Measurements from ENCODE around the gene ANKRD34B.
"Not testable (repeated sequence)": the region's sequence is repeated elsewhere in the genome, so short reads cannot be mapped to it uniquely, and the experiment has no call there.

ANKRD34B gene

DNA sequence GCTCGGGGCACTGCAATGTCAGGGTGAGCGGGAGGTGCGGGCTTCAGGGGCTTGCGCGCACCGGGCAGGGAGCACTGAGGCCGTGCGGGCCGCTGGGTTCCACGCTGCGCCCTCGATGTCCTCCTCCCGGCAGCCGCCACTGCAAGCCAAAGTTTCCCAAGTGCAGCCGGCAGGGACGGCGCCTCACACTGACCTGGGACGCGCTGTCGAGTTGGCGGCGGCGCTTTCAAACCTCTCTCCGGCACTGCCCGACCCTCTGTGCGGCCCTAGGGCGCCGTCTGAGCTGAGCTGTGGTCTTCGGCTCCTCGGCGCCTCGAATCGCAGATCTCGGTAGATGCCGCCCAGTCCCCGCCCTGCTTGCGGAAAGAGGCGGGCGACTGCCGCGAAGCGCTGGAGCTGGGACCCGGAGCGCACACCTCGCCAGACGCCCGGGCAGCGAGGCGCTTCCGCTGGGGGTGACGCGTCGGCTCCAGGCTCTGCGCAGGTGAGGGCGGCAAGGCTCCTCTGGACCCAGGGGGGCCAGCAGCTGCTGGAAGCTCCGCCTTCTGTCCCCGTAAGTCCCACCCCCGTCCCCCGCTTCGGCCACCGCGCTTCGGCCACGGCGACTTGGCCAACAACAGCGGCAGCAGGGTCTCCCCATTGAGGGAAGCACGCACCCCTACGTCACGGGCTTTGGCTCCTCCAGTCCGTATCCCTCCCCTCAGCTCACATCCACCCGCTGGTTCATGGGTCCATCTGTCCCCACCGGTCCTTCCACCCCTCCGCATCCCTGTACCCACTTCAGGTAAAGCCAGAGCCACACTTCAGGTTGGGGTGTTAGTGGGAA lies at the start of gene ANKRD34B:
ANKRD34B (minus strand) TSS at position 320 of the 826 bp plus-strand sequence. CDS start 10,261 bp downstream, outside the sequence.
- no peak for DNase-seq

DNA sequence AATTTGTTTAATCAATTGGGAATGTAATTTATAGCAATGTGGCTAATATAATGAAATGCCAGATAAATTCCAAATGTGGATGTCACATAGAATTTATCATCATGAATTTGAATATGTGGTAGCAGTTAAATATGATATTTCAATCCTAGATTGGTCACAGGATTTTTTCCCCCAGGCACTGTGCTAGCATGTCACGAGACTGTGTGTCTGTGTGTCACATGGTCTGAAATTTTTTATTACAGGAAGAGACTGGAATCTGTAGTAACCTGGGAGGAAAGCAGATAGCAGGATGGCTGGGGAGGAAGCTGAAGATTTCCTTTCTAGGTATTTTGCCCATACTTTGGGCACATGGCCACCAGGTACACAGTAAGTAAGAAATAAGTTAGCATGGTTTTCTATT lies 49.0 kb upstream of the ANKRD34B start:
- no peak for DNase-seq

DNA sequence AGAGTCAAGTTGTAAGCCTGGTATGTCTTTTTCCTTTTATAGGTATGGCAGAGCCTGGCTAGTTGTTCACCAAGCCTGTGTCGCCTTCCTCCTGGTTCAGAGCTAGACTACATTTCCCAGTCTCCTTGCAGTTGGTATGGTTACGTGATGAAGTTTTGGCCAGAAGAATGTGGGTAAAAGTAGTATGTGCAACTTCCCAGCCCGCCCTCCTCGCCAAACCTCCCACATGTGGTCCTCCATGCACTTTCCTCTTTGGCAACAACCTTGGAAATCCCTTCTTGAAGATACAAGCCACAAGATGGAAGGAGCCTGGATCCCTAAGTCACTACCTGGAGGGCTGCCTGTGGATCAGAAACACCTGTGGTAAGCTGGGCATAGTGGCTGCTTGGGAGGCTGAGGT lies 48.4 kb upstream of the ANKRD34B start:
- no peak for DNase-seq

DNA sequence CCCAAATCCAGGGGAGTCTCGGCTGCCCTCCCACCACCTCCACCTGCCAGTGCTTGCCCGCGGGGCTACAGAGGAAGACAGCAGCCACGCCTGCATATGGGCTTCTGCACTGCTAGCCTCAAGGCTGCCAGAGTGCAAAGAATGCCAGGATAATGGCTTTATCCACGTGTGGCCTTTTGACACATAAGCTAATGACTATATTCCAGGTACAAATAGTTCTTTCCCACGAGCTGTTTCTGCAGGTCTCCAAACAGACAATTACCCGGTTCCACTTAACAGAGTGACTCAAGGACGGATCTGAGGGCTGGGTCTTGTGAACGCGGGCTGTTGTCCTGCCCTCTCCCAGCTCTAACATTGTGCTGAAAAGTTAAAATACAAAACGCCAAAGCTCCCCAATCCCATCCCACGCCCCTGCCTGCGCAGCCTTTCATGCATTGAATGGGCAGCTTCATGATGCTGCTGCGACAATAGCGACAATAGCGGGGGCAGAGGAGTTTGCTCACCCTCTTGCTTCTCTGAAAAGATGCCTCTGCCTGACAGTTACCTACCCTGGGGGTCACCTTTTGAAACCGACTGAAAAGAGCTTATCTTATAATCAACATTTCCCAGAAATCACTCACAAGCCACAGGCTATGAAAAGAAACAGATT lies 45.3 kb upstream of the ANKRD34B start:
- no peak for DNase-seq

DNA sequence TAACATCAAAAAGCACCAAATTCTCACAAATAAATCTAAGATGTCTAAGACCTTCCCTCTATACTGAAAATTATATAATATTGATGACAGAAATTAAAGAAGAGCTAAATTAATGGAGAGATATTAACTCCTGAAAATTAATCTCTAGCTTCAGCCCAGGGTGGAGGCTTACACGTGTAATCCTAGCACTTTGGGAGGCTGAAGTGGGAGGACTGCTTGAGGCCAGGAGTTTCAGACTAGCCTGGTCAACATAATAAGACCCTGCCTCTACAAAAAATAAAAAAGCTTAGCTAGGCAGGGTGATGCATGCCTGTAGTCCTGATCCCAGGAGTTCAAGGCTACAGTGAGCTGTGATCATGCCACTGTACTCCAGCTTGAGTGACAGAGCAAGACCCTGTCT lies 39.6 kb upstream of the ANKRD34B start:
- DNase-seq = no peak

DNA sequence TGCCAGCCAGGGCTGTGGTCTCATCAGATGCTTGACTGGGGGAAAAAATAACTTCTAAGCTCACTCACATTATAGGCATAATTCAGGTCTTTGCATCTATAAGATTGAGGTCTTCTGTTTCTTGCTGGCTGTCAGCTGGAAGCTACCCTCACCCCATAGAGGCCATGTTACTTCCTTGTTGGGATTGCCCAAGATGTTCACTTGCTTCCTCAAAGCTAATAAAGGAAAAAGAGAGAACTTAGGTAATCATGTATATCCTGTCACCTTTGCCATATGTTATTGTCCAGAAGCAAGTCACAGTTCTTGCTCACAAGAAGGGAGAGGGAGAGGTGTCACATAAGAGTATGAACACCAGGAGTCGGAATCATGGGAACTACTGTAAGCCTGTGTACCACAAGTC lies 38.7 kb upstream of the ANKRD34B start:
- no peak for DNase-seq

DNA sequence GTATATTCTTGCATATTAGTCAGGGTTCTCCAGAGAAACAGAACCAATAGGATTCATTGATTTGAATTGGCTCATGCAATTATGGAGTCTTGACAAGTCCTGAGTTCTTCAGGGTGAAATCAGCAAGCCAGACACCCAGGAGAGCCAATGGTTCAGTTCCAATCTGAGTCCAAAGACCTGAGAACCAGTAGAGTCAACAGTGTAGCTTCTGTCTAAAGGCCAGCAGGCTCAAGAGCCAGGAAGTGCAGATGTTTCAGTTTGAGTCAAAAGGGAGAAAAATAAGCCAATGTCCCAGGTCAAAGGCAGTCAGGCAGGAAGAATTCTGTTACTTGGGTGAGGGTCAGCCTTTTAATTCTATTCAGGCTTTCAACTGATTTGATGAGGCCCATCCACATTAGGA lies 37.8 kb upstream of the ANKRD34B start:
- no peak for DNase-seq

DNA sequence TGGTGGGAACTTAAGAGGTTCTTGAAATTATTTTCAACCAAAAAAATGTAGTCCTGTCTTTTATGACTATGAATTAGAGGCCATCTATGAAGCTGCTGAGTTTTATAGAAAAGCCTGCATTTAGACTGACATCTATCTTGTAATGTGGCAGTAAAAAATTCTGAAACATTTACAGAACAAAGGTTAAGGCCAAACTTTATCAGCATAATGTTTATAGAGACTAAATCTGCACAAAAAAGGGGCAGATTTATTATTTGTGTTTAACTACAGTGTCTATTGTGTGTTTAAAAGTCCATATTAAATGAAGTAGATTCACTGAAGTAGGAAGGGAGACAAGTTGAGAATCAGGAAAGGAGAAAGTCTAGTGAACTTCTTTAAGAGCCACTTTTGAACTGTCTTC lies 37.3 kb upstream of the ANKRD34B start:
- no peak for DNase-seq

DNA sequence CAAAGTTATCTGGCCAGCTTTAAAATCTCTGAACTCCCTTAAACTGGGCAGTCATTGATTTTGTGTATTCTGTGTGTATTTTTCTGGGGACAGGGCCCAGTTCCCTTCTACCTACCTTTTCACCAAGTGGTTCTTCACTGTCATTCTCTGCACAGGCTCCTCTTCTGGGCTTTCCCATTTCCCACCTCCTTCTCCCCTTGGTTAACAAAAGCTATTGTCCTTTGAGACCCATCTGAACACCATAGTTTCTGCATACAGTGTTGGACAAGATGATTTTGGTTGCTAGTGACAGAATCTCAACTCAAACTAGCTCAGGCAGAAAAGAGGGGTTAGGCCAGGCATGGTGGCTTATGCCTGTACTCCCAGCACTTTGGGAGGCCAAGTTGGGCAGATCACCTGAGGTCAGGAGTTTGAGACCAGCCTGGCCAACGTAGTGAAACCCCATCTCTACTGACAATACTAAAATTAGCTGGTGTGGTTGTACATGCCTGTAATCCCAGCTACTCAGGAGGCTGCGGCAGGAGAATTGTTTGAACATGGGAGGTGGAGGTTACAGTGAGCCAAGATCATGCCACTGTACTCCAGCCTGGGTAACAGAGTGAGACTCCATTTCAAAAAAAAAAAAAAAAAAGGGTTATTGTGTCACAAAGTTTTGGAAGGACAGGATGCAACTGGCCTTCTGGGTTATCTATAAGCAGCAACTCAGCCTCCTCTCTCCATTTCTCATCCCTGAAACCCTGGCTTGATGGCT lies 31.0 kb upstream of the ANKRD34B start:
- no peak for DNase-seq

DNA sequence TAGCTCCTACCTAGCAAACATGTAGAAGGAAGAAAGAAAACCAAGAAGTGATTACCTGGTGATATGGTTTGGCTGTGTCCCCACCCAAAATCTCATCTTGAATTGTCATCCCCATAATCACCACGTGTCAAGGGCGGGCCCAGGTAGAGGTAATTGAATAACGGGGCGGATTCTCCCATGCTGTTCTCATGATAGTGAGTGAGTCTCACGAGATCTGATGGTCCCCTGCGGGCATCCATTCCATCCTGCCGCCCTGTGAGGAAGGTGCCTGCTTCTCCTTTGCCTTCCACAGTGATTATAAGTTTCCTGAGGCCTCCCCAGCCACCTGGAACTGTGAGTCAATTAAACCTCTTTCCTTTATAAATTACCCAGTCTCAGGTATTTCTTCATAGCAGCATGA lies 27.4 kb upstream of the ANKRD34B start:
- DNase-seq = no peak

DNA sequence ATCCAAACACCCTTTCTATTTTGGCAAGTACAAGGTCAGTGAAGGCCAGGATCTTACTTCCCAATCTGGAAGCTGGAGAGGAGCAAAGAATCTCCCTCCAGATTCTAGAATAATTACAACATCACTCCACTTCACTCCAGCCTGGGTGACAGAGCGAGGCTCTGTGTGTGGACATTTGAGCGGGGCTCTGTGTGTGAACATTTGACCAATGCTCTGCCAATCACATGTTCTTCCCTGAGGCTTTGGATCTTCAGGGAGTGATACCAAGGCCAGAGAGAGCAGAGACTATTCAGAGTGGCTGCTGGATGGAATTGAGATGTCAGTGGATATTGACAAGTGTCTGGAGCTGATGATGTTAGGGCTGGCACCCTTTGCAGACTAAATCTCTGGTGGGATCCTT lies 24.7 kb upstream of the ANKRD34B start:
- DNase-seq = no peak

DNA sequence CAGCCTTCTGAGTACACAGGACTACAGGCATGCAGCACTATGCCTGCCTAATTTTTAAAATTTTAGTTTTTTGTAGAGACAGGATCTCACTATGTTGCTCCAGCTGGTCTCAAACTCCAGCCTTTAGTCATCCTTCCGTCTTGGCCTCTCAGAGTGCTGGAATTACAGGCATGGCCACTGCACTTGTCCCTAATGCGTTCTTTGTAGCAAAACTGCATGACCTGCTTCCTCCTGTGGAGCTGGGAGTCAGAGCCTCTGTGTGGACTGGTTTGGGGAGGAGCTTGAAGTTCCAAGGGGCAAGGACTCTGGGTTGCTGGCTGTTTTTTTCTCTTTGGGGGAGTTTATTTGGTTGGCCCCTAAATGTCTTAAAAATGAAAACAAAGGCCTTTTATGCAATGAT lies 22.7 kb upstream of the ANKRD34B start:
- DNase-seq = no peak

DNA sequence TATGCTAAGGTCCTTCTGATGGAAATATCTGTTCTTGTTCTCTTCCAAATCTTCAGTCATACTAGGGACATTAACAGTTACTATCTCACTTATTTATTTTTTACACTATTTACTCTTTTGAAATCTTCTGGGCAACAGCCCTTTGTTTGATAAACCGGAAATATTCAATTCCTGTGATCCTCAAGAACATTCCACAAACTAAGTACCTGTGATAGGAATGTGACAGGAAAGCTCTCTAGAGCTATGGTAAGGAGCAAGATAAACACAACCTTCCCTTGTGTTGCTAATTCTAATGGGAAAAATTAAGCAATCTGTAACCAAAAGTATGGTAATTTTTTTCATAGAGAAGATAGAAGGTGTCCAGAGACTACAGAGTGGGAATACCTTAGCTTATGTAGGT lies 22.0 kb upstream of the ANKRD34B start:
- no peak for DNase-seq

DNA sequence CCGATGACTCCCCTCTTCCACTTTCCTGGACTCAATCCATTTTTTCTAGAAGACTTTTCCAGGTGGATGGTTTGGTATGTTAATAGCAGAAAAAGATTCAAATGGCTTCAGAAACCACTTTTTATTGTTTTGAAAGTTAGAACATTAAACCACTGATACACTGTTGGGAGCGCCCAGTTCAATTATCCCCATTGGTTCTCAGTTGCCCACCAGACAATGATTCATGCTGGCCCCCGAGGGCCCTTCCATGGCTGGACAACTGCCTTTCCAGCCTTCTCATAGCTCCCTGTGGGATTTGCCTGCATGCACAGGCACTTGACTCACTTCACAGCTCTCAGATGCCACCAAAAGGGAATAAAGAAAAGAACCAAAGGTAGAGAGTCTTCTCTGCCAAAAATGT lies 21.3 kb upstream of the ANKRD34B start:
- DNase-seq = no peak

DNA sequence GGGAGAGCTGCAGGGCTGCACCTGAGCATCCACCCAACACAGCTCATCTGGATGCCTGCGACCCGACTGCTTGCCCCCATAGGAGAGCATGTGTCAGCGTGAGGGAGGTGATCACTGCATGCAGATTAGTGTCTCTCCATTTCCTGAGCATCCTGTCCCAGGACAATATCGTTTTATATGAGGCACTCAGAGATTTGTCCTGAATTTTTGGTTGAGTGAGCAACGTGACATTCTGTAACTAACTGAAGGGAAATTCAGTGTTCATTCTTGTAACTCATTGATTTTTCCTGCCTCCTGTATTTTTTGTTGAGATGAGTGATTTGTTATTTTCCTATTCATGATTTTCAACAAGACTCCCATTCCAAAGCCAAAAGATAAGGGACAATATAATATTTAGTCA lies 20.7 kb upstream of the ANKRD34B start:
- DNase-seq = no peak

DNA sequence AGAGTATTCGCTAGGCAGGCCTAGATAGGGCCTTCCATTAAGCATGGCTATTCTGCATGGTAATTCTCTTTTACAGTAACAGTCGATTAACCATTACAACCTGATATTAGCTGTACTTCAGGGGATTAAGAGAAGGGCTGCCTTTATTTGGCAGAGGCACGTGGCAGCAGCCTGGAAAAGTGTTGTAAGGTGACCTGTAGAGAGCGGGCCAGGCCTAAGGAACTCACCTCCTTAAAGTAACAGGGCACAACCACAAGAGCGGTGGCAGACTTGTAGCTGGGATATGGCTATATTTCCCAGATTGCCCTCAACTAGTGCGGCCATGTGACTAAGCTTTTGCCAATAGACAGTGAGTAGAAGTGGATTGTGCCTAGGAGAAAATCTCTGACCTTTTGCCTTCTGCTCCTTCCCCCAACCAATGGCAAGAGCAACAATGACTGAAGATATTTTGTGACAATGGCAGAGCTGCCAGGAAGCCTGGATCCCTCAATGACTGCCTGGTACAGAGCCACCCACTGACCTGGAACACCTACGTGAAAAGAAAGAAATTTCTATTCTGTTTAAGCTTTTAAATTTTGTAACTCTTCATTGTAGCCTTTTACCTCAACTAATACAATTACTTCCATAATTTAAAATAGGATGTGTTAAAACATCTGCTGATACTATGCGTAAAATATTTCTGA lies 18.9 kb upstream of the ANKRD34B start:
- no peak for DNase-seq

DNA sequence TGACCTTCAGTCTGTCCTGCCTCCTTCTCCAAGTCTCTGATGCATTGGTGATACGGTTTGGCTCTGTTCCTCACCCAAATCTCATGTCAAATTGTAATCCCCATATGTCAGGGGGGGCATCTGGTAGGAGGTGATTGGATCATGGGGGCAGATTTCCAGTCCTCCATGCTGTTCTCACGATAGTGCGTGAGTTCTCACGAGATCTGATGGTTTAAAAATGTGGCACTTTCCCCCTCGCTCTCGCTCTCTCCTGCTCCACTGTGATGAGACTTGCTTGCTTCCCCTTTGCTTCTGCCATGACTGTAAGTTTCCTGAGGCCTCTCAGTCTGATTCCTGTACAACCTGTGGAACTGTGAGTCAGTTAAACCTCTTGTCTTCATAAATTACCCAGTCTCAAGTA lies 14.7 kb upstream of the ANKRD34B start:
- no peak for DNase-seq

DNA sequence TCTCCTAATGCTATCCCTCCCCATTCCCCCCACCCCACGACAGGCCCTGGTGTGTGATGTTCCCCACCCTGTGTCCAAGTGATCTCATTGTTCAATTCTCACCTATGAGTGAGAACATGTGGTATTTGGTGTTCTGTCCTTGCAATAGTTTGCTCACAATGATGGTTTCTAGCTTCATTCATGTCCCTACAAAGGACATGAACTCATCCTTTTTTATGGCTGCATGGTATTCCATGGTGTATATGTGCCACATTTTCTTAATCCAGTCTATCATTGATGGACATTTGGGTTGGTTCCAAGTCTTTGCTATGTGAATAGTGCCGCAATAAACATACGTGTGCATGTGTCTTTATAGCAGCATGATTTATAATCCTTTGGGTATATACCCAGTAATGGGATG lies 10.2 kb upstream of the ANKRD34B start:
- DNase-seq = not testable (repeated sequence)

DNA sequence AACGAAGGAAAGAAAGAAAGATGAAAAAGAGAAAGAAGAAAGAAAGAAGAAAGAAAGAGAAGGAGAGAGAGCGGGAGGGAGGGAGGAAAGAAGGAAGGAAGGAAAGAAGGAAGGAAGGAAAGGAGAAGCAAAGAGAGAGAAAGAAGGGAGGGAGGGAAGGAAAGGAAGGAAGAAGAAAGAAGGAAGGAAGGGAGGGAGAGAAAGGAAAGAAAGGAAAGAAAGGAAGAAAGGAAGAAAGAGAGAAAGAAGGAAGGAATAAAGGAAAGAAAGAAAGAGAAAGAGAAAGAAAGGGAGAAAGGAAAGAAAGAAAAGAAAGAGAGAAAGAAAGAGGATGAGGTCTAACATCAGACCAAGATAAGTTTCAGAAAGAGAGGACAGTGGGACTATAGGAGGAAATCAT lies 9.0 kb upstream of the ANKRD34B start:
- DNase-seq = no peak

DNA sequence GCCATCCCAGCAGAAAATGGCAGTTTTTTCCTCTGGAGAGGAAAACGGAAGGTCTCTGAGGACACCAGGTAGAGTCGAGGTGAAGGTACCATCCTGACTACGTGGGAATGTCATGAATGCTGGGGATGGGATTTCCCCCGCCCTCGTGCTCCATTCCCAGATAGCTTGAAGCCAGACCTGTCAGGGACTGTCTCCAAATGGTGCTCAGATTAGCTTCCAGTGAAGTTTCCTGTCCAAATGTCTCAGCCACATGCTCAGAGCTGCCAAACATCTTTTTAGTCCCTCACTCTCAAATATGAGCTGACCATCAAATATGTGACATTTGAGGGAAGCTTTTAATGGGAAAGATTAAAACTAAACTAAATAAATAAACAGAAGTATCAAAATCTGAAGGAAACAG lies 7.6 kb upstream of the ANKRD34B start:
- DNase-seq = no peak

DNA sequence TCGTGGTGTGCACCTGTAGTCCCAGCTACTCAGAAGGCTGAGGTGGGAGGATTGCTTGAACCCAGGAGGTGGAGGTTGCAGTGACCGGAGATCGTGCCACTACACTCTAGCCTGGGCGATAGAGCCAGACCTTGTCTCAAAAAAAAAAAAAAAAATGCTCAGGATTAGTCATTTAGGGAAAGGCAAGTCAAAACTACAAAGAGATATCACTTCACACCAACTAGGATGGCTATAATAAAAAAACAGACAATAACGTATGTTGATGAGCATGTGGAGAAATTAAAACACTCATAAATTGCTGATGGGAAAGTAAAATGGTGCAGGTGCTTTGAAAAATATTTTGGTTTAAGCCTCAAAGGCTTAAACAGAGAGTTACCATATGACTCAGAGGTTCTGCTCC lies 6.3 kb upstream of the ANKRD34B start:
- no peak for DNase-seq

DNA sequence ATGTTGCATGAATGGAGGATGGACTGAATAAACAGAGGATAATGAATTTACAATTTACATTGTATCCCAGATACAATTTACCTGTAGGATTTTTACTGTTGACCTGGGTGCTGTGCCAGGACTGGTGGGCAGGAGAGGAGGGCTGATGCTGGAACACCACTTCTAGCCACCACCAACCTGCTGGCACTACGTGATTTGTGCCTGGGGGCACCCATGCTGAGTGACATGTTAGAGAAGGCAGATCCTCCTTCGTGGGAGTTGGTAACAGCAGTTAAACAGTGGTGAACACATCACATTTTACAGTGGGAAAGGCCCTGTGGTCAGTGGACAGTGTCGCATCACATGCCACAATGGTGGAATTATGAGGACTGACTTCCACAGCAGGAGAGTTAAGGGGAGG lies 3.0 kb upstream of the ANKRD34B start:
- DNase-seq = no peak

Data from NCI-H2029 treated with DMSO at 0.1 percent for 48 hours (cell line).